Esophagus (tissue), 2 donors: ENCODE data around the gene FUBP1. TPM values are rescaled to one million over a fixed set of nuclear protein-coding genes. Genes with fewer than 3 reads are reported as not detected.

Source experiments
- H3K27ac ChIP-seq, 2 donors: one replicate each; pipeline ENCODE4 v1.5.1; 2013; ENCODE audit warnings: low read depth in 2 of 2, mild to moderate bottlenecking in 2 of 2, inconsistent platforms in 1 of 2, low read length in 1 of 2, moderate library complexity in 1 of 2
- H3K27me3 ChIP-seq, 2 donors: one replicate each; pipeline ENCODE4 v1.6.1; 2013; ENCODE audit warnings: low read length in 2 of 2, control low read depth in 1 of 2, mild to moderate bottlenecking in 1 of 2; ENCODE audit not compliant: insufficient read depth in 2 of 2, control insufficient read depth in 1 of 2
- H3K36me3 ChIP-seq, 2 donors: one replicate each; pipeline ENCODE4 v1.6.1; 2013; ENCODE audit warnings: low read length in 1 of 2; ENCODE audit not compliant: control insufficient read depth in 2 of 2, insufficient read depth in 2 of 2
- H3K4me1 ChIP-seq, 2 donors: one replicate each; pipeline ENCODE4 v1.6.1; 2013; ENCODE audit warnings: low read length in 1 of 2; ENCODE audit not compliant: control insufficient read depth in 2 of 2, insufficient read depth in 2 of 2
- H3K4me3 ChIP-seq, 2 donors: one replicate each; pipeline ENCODE4 v1.5.1; 2013; ENCODE audit warnings: low read length in 2 of 2, mild to moderate bottlenecking in 2 of 2, low read depth in 1 of 2, moderate library complexity in 1 of 2
- H3K9me3 ChIP-seq, 2 donors: one replicate each; pipeline ENCODE4 v1.6.1; 2013; ENCODE audit warnings: mild to moderate bottlenecking in 2 of 2, low read depth in 1 of 2, low read length in 1 of 2, moderate library complexity in 1 of 2; ENCODE audit not compliant: control insufficient read depth in 2 of 2, insufficient read depth in 1 of 2
- WGBS, 2 donors: extraction: QIAGEN DNeasy Blood & Tissue Kit; methylation state at CpG; one replicate each; pipeline ENCODE4 v1.1.7; 2013; 5-methylcytosine and 5-hydroxymethylcytosine counted together
- polyA plus RNA-seq, 2 donors: library from polyadenylated mRNA; stranded (reverse); fragments of 200-250 nt; gene quantifications; one replicate each; pipeline ENCODE4 v1.2.3, GENCODE V29; 2013
- donor health status: healthy with polysubstance abuse.
- donor health status: Bipolar disorder and iron deficiency.

Gene FUBP1
- polyA plus RNA-seq, 2 donors, result 25.7 to 38.6 TPM

DNA sequence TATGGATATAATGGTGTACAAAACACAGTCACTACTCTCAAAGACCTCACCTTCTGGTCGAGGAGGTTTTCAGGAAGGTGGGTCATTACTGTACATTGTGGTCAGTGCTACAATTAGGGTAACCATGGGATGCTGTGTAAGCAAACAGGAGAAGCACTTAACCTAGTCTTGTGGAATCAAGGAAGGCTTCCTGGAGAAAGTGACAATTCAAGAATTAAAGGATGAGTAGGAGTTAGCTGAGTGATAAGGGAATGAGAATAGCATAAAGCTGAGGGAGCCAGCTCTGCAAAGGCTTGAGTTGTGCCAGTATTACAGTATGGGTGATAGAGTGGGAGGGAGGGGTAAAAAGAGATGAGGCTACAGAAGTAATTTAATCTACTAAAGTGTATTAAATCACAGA lies 73.3 kb downstream of the FUBP1 start:
- Histone ChIP-seq H3K9me3 (no peaks in the 10 kb centered on the region), H3K27me3 (no peaks in the 10 kb centered on the region), H3K4me1 (no peaks in the 10 kb centered on the region), H3K36me3 (no peaks in the 10 kb centered on the region), H3K27ac (no peak overlapping the region), H3K4me3 (no peak overlapping the region)
- 69 to 82% methylated on average over 1 of the region's 1 CpG for WGBS, 2 donors

DNA sequence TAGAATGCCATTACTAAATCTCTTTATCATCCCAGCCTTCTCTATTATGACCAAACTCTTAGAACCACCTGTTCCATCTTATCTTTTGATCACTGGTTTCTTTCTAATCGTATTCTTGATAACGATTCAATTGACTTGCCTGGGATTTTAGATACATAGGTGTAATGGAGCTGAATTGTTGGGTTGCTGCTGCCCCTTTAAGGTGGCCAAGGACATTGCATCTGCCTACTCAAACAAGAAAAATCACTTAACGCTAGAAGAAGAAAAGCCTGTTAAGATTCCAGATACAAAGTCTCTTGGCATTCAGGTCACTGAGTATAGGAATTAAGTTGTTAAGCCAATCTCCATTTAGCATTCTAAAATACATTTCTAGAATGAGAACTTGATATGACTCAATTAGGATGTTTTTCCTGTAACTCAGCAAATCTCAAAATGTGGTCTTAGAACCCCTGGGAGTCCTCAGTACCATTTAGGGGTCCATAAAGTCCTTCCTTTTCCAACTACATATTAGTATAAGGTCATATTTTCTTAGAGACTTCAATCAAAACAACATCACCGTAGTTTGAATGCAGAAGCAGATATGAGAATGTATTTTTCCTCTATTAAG lies 78.1 kb downstream of the FUBP1 start:
- H3K4me3 ChIP-seq, result no peak overlapping the region
- H3K27ac ChIP-seq, result no peak overlapping the region

DNA sequence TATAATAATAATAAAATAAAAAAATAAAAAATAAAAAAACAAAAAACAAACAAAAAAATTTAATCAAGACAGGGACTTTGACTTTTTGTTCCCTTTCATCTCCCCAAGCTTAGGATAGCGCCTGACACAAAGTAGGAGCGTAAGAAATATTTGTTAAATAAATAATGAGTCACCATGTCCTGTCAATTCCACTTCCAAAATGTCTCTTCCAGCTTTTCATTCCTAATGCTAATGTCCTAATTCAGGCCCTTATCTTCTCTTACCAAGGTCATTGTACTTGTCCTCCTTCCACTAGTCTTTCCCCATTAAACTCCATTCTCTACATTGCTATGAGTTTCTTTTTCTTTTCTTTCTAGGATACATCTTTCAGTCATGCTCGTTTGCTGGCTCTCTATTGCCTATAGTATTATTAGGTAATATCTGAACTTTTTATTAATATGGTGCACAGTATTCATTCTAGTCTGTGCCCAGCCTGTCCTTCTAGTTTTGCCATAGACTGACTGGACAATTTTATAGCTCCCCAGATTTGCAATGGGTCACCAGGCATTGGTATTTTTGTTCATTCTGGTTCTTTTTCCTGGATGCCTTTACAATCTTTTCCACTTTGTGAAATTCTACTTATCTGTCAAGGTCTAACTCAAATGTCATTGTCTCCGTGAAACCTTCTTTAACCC lies 79.1 kb downstream of the FUBP1 start:
- no peaks in the 10 kb centered on the region for H3K4me1 ChIP-seq
- H3K9me3 ChIP-seq, result no peaks in the 10 kb centered on the region
- H3K4me3 ChIP-seq, result no peak overlapping the region
- 57 to 58% methylated on average over 4 of the region's 4 CpGs for WGBS, 2 donors
- H3K27me3 ChIP-seq, result no peaks in the 10 kb centered on the region
- H3K27ac ChIP-seq, result no peak overlapping the region
- H3K36me3 ChIP-seq, result no peaks in the 10 kb centered on the region

More for the DNA sequence above, 78.1 kb downstream of the FUBP1 start:
- H3K36me3 ChIP-seq, result no peaks in the 10 kb centered on the region
- H3K27me3 ChIP-seq, result no peaks in the 10 kb centered on the region
- no peaks in the 10 kb centered on the region for H3K9me3 ChIP-seq
- no peaks in the 10 kb centered on the region for H3K4me1 ChIP-seq
- WGBS, 2 donors, result 20 to 24% methylated on average over 4 of the region's 4 CpGs

Other genes with a start within 250 kb of the FUBP1 start
- 10 to 100 TPM; 14.3 to 15.7 TPM for gene USP33, start 219.2 kb downstream of the FUBP1 start, polyA plus RNA-seq
- 1 to 10 TPM; 1.0 to 1.9 TPM for gene MIGA1, start 199.4 kb downstream of the FUBP1 start, polyA plus RNA-seq
- 10 to 100 TPM; 10.9 to 16.2 TPM for gene NEXN, start 90.4 kb downstream of the FUBP1 start, polyA plus RNA-seq
- 1 to 10 TPM; 4.9 to 7.7 TPM for gene DNAJB4, start 25.9 kb upstream of the FUBP1 start, polyA plus RNA-seq
- 1 to 10 TPM in 1 of 2 donors, under 1 TPM in 1; 0.96 to 1.5 TPM for gene GIPC2, start 66.9 kb upstream of the FUBP1 start, polyA plus RNA-seq